MCF 10A (cell line): ENCODE data around the gene ERC2. TPM values are rescaled to one million over a fixed set of nuclear protein-coding genes. Genes with fewer than 3 reads are reported as not detected.

Experiments used
- BruUV-seq: library from RNA; stranded (reverse); fragments of 400-500 nt; replicated peaks from 2 replicates; lab custom pipeline; 2021; lab: Mats Ljungman, UMichigan
- CTCF ChIA-PET: fragments of 300-600 bp; sonication (Branson Sonifier 250); formaldehyde crosslinking; extraction: SDS; loops from one replicate; lab custom pipeline; 2021; ENCODE audit warnings: antibody characterized with exemption, inconsistent platforms; lab: Yijun Ruan, JAX
- POLR2A ChIA-PET: fragments of 300-600, 350-650 bp; sonication (Branson Sonifier 250); formaldehyde crosslinking; extraction: SDS; loops from one replicate; lab custom pipeline; 2020; ENCODE audit warnings: antibody characterized with exemption, inconsistent platforms; lab: Yijun Ruan, JAX
- DNase-seq: peaks from one replicate; pipeline ENCODE4 v3.0.0-alpha.2; 2018; ENCODE audit not compliant: unreplicated experiment
- H3K27ac Mint-ChIP-seq: one replicate; pipeline ENCODE4 v1.8.0; 2022; ENCODE audit warnings: mild to moderate bottlenecking, low read depth, mixed read lengths; ENCODE audit not compliant: unreplicated experiment
- H3K27me3 Mint-ChIP-seq: one replicate; pipeline ENCODE4 v1.8.0; 2022; ENCODE audit warnings: mixed read lengths; ENCODE audit not compliant: insufficient read depth, unreplicated experiment
- H3K36me3 Mint-ChIP-seq: one replicate; pipeline ENCODE4 v1.8.0; 2022; ENCODE audit warnings: mild to moderate bottlenecking, moderate library complexity, mixed read lengths; ENCODE audit not compliant: insufficient read depth, unreplicated experiment
- H3K4me1 Mint-ChIP-seq: one replicate; pipeline ENCODE4 v1.8.0; 2022; ENCODE audit warnings: mixed read lengths; ENCODE audit not compliant: insufficient read depth, unreplicated experiment
- H3K4me3 Mint-ChIP-seq: one replicate; pipeline ENCODE4 v1.8.0; 2022; ENCODE audit warnings: mild to moderate bottlenecking, moderate library complexity, mixed read lengths; ENCODE audit not compliant: unreplicated experiment
- H3K9me3 Mint-ChIP-seq: one replicate; pipeline ENCODE4 v1.8.0; 2022; ENCODE audit warnings: mixed read lengths; ENCODE audit not compliant: unreplicated experiment
- intact Hi-C: fragments of 100-400 bp; cut with micrococcal nuclease; formaldehyde crosslinking; loops from 2 replicates; pipeline ENCODE4 v1.14.1; 2022
- total RNA-seq: library from RNA; stranded (reverse); gene quantifications from 2 replicates; pipeline ENCODE4 v1.2.3, GENCODE V29; 2022
- TF ChIP-seq, protein P1 (sequence below): fragments of 200-600 bp; IDR thresholded peaks from one replicate; pipeline ENCODE4 v1.8.0; 2022; ENCODE audit warnings: antibody characterized with exemption, mild to moderate bottlenecking; ENCODE audit not compliant: unreplicated experiment

The ERC2 gene
- total RNA-seq, 1 experiment from 2014 or later = 0.42 TPM

DNA sequence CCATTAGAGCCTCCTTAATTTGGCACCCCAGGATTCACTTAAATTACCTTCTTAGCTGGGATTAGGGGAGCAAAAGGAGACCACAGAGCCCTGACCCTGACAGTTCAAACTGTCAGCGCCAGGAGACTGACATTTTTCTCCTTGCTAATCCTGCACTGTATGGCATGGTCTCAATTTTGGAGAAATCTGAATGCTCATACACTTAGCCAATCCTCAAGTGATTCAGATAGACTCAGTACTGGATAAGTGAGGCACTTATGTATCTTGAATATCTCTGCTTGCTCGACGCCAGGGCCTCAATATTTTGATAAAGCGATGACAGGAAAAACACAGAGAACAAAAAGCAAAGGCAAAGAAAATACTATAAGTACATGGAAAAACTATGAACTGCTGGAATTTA is 605.2 kb downstream of the ERC2 start:
- BruUV-seq = no TSS peak
- no peak overlapping the region for H3K27ac Mint-ChIP-seq
- ChIA-PET CTCF (no interaction called here), POLR2A (interaction anchor here (0.6 kb wide), 1 partner anchor 10 kb away, joined by 3 read pairs; no protein-coding TSS in a partner anchor)
- DNase-seq = no peak
- H3K9me3 Mint-ChIP-seq = no peaks in the 10 kb centered on the region
- H3K4me3 Mint-ChIP-seq = no peak overlapping the region
- H3K4me1 Mint-ChIP-seq = no peaks in the 10 kb centered on the region
- no peaks in the 10 kb centered on the region for H3K27me3 Mint-ChIP-seq
- H3K36me3 Mint-ChIP-seq = no peaks in the 10 kb centered on the region
- TF ChIP-seq, protein P1, sequence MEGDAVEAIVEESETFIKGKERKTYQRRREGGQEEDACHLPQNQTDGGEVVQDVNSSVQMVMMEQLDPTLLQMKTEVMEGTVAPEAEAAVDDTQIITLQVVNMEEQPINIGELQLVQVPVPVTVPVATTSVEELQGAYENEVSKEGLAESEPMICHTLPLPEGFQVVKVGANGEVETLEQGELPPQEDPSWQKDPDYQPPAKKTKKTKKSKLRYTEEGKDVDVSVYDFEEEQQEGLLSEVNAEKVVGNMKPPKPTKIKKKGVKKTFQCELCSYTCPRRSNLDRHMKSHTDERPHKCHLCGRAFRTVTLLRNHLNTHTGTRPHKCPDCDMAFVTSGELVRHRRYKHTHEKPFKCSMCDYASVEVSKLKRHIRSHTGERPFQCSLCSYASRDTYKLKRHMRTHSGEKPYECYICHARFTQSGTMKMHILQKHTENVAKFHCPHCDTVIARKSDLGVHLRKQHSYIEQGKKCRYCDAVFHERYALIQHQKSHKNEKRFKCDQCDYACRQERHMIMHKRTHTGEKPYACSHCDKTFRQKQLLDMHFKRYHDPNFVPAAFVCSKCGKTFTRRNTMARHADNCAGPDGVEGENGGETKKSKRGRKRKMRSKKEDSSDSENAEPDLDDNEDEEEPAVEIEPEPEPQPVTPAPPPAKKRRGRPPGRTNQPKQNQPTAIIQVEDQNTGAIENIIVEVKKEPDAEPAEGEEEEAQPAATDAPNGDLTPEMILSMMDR = no peak
- intact Hi-C loops = no loop called here

DNA sequence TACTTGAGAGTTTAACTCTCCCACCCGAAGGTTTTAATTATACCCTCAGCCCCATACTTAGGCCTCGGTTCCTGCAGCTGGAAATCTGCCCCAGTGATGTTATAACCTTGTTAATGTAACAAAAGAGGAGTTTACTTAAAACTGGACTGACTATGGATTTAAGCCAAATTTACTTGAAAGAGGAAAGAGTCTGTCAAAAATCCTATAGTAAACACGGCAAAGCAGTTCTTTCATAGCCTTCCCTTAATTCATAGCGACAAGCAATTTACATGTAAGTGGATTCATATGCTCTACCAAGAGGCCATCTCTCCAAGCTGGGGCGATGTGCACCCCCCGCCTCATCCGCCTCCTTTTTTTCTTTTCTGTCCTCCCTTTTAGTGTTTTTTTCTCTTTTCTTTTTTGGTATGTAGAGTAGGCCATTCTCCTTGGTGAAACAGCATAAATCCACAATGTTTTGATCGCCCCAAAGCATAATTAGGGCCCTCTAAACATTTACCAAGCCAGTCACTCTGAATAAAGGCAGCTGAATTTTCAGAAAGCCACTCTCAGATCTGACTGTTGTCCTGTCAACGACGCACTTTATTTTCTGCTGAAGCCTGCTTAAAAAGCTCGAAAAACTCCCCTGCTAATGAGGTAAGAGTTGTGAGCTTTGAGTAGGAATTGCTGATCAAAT is 608.1 kb downstream of the ERC2 start:
- Mint-ChIP-seq H3K27ac (no peak overlapping the region), H3K4me3 (no peak overlapping the region), H3K4me1 (no peaks in the 10 kb centered on the region), H3K36me3 (no peaks in the 10 kb centered on the region), H3K27me3 (no peaks in the 10 kb centered on the region), H3K9me3 (no peaks in the 10 kb centered on the region)
- POLR2A ChIA-PET = no interaction called here
- CTCF ChIA-PET = interaction anchor here (0.8 kb wide), 1 partner anchor 113 kb away, joined by 3 read pairs; no protein-coding TSS in a partner anchor
- DNase-seq = no peak
- TF ChIP-seq, protein P1 = no peak
- intact Hi-C loops = no loop called here
- BruUV-seq = no TSS peak

DNA sequence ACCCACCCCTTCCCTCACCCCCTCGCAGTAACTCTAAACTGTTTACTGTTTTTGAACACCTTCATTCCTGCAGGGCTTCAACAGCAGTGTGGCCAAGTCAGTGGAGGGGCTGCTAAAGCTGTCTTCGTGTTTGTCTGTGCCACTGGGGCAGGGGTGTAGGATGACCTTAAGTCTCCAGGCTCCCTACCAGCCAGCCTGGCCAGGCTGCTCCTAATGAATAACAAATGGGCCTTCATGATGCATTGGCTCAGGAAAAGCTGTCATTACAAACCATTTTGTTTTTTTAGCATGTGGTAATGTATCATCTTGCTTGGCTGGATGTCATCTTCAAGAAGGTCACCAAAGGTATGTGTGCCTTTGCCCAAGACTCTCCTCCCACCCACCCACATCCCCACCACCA is 609.0 kb downstream of the ERC2 start:
- Mint-ChIP-seq H3K9me3 (no peaks in the 10 kb centered on the region), H3K4me1 (no peaks in the 10 kb centered on the region), H3K4me3 (no peak overlapping the region), H3K36me3 (no peaks in the 10 kb centered on the region), H3K27me3 (no peaks in the 10 kb centered on the region), H3K27ac (no peak overlapping the region)
- ChIA-PET CTCF (interaction anchor here (0.7 kb wide), 1 partner anchor 469 kb away, joined by 3 read pairs; no protein-coding TSS in a partner anchor), POLR2A (no interaction called here)
- no TSS peak for BruUV-seq
- TF ChIP-seq, protein P1 = no peak
- intact Hi-C loops = no loop called here
- DNase-seq = no peak

DNA sequence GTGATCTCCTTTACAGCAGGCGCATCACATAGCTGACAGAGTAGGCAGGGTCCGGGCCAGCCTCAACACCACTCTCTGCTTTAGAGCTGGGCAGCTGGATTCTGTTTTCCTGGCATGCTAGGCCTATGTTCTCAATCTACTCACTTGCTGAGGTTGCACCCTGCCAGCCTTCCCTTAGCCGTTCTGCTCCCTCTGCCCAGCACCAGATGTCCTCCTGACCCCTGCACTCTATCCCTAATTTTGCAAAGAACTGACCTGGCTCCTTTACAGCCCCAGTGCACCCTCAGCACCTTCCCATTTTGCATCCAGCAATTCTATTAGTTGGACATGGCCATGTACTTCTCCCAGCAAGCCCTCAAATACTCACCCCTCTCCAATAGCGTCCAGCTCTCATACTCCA is 609.5 kb downstream of the ERC2 start:
- H3K27ac Mint-ChIP-seq = no peak overlapping the region
- ChIA-PET CTCF (interaction anchor here (0.6 kb wide), 2 partner anchors 11 to 12 kb away, joined by 3 to 4 read pairs; no protein-coding TSS in a partner anchor), POLR2A (interaction anchor here (0.6 kb wide), 1 partner anchor 24 kb away, joined by 3 read pairs; no protein-coding TSS in a partner anchor)
- TF ChIP-seq, protein P1 = no peak
- no TSS peak for BruUV-seq
- H3K4me3 Mint-ChIP-seq = no peak overlapping the region
- no peak for DNase-seq
- no peaks in the 10 kb centered on the region for H3K9me3 Mint-ChIP-seq
- no peaks in the 10 kb centered on the region for H3K36me3 Mint-ChIP-seq
- no peaks in the 10 kb centered on the region for H3K4me1 Mint-ChIP-seq
- H3K27me3 Mint-ChIP-seq = no peaks in the 10 kb centered on the region
- intact Hi-C loops = no loop called here
